Progenitor cell of endocrine pancreas (in vitro differentiated cells): ENCODE data around the gene TSHZ1. TPM values are rescaled to one million over a fixed set of nuclear protein-coding genes. Genes with fewer than 3 reads are reported as not detected.

Experiments used
- DNase-seq: peaks from one replicate; pipeline ENCODE4 v3.0.0; 2021; ENCODE audit warnings: low spot score; ENCODE audit not compliant: unreplicated experiment
- H3K27ac Mint-ChIP-seq: 2 replicates; pipeline ENCODE4 v1.8.0; 2021; ENCODE audit warnings: mild to moderate bottlenecking, moderate library complexity, mixed read lengths
- H3K27me3 Mint-ChIP-seq: 2 replicates; pipeline ENCODE4 v1.8.0; 2021; ENCODE audit warnings: mixed read lengths
- H3K36me3 Mint-ChIP-seq: 2 replicates; pipeline ENCODE4 v1.8.0; 2022; ENCODE audit warnings: mixed read lengths; ENCODE audit not compliant: insufficient read depth
- H3K4me1 Mint-ChIP-seq: 2 replicates; pipeline ENCODE4 v1.8.0; 2021; ENCODE audit warnings: low read depth, mixed read lengths
- H3K4me3 Mint-ChIP-seq: 2 replicates; pipeline ENCODE4 v1.8.0; 2021; ENCODE audit warnings: low read depth, mild to moderate bottlenecking, moderate library complexity, mixed read lengths
- H3K9me3 Mint-ChIP-seq: 2 replicates; pipeline ENCODE4 v1.8.0; 2021; ENCODE audit warnings: low read depth, mixed read lengths
- total RNA-seq: library from RNA; stranded (reverse); gene quantifications from 2 replicates; pipeline ENCODE4 v1.2.1, GENCODE V29; 2021
- TF ChIP-seq, protein P1 (sequence below): fragments of 200-600 bp; sonication (generic); IDR thresholded peaks from one replicate; pipeline ENCODE4 v1.5.0; 2021; ENCODE audit warnings: antibody characterized with exemption, mild to moderate bottlenecking; ENCODE audit not compliant: unreplicated experiment

Gene TSHZ1
- total RNA-seq, 1 donor from 2014 or later, result 17.1 TPM

DNA sequence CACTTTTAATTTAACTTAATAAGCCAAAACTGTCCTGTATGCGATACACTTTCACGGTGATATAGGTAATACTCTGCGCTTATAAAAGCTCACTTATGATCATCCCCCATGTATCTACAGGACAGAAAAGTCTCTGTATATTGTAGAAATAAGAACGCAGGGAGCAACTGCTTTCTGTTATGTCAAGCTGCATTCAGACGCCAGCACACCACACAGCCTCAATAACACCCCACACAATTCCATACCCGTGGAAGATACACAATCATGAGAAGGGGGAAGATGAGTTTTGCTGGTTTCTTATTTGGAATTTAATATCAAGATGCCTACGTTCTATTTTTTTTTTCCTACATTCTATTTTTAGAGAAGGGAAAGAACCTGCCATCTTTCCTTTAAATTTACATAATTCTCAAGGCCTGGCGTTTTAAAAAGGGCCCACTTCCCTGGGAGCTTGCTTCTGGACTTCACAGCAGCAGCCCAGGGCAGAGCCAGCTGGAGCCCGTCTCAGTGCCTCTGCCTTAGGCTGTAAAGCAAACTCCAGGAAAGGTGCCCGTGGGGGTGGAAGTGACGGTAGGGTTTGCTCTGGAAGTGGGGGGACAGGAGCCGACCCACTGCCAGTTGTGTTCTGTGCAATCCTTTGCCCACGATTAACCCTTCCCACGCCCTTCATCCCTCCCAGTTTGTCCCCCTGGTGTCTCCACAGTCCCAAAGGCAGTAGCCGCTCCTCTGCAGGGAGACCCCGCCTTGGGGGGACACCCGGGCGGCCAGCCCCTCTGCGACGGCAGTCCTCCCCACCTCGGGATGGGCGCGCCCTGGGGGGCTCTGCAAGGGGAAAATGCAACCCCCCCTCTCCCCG, 7.0 kb upstream of the TSHZ1 start:
- H3K27ac Mint-ChIP-seq, result no peak overlapping the region
- peaks cover 8% of the 10 kb centered on the region for H3K36me3 Mint-ChIP-seq
- TF ChIP-seq, protein P1, sequence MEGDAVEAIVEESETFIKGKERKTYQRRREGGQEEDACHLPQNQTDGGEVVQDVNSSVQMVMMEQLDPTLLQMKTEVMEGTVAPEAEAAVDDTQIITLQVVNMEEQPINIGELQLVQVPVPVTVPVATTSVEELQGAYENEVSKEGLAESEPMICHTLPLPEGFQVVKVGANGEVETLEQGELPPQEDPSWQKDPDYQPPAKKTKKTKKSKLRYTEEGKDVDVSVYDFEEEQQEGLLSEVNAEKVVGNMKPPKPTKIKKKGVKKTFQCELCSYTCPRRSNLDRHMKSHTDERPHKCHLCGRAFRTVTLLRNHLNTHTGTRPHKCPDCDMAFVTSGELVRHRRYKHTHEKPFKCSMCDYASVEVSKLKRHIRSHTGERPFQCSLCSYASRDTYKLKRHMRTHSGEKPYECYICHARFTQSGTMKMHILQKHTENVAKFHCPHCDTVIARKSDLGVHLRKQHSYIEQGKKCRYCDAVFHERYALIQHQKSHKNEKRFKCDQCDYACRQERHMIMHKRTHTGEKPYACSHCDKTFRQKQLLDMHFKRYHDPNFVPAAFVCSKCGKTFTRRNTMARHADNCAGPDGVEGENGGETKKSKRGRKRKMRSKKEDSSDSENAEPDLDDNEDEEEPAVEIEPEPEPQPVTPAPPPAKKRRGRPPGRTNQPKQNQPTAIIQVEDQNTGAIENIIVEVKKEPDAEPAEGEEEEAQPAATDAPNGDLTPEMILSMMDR, result no peak
- peaks cover 32% of the 10 kb centered on the region for H3K4me1 Mint-ChIP-seq
- no peaks in the 10 kb centered on the region for H3K9me3 Mint-ChIP-seq
- H3K27me3 Mint-ChIP-seq, result peaks cover 18% of the 10 kb centered on the region
- DNase-seq, result no peak
- H3K4me3 Mint-ChIP-seq, result peak overlapping the region; percentile 46

DNA sequence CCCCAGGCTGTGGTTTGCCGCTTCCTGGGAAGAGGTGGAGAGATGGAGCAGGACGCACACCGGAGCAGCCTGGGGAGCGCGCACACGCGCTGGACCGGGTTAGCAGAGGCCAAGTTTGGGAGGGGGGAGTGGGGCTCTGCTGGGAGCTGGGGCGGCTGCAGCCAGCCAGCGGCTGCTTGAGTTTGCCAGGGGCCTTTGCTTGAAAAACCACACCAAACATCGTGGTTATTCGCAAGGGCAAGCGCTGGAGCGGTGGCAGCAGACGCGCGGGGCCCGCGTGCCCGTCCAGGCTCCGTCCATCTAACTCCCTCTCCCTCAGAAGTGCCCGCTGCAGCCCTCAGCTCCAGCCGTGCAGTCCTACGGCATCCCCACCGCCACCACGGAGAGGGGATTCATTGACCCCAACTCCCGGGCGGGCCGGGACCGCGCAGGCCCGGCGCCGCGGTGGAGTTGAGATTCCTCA, 6.3 kb upstream of the TSHZ1 start:
- H3K4me3 Mint-ChIP-seq, result peak overlapping the region; percentile 38
- H3K36me3 Mint-ChIP-seq, result peaks cover 8% of the 10 kb centered on the region
- no peak for DNase-seq
- no peak overlapping the region for H3K27ac Mint-ChIP-seq
- no peaks in the 10 kb centered on the region for H3K9me3 Mint-ChIP-seq
- H3K27me3 Mint-ChIP-seq, result peaks cover 18% of the 10 kb centered on the region
- peaks cover 32% of the 10 kb centered on the region for H3K4me1 Mint-ChIP-seq
- TF ChIP-seq, protein P1, result no peak

DNA sequence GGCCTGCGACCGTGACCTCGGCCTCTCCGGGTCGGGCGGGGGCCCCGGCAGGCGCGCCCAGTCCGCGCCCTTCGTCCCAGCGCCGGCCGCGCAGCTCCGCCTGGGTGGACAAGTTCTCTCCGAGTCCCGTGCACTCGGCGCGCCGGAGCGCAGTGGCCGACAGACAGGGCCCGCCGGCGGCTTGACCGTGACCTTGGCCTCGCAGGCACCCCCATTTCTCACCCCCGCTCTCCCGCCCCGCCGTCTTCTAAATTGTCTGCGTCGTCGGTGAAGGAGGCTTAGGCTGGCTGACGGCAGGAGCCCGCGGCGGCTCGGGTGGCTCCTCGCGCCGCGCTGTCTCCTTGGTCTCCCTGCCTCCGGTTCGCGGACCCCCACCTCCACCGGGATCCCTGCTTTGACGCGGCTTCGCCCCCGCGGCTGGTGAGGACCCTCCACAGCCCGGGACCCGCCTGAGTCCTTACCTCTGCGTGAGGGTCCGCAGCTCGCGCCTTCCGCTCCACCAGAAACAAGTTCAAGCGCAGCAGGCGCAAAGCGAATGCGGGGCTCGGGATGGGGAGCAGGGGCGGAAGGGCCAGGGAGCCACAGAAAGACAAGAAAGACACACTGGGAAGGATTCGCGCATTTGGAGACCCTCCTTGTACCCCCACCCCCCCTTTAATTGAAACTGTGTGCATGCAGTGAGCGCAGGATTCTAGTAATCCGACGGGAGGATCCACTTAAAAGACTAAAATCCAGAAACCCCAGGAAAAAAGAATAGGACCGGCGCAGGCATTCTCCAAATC, 5.7 kb upstream of the TSHZ1 start:
- Mint-ChIP-seq H3K27ac (no peak overlapping the region), H3K4me1 (peaks cover 35% of the 10 kb centered on the region), H3K27me3 (peaks cover 18% of the 10 kb centered on the region), H3K9me3 (no peaks in the 10 kb centered on the region), H3K4me3 (peak overlapping the region; percentile 72), H3K36me3 (peaks cover 8% of the 10 kb centered on the region)
- TF ChIP-seq, protein P1, result no peak
- no peak for DNase-seq

DNA sequence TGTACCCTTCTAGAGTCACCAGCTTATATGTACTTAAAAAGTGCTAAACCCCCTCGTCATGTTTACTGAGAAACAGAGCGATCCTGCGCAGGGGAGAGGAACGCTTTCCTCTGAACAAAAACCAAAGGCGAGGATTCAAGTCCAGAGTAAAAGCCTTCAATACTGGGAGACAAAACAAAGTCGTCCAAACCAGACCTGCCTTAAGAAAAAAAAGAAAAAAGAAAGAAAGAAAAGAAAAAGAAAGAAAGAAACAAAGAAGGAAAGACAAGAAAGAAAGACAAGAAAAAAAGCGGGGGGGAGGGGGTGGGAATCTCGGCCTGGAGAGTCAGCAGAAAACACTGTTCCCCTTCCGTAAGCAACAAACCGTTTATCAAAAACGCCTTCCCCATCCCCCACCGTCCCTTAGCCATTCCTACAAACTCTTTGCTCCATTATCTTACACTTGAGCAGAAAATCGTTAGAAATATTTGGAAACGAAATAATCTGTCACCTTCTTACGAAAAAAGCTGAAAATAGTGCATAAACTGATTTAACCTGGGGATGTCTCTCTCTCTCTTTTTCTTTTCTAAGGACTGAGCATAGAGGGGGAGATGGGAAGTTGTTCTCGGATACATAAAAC, 5.0 kb upstream of the TSHZ1 start:
- TF ChIP-seq, protein P1, result no peak
- Mint-ChIP-seq H3K36me3 (peaks cover 8% of the 10 kb centered on the region), H3K4me1 (peaks cover 40% of the 10 kb centered on the region), H3K27ac (peak overlapping the region; percentile 73), H3K4me3 (peak overlapping the region; percentile 72), H3K27me3 (peaks cover 18% of the 10 kb centered on the region), H3K9me3 (no peaks in the 10 kb centered on the region)
- DNase-seq, result no peak
